Peyer's patch (tissue), 4 donors: Measurements from ENCODE around the gene RNF187. TPM values are rescaled to one million over a fixed set of nuclear protein-coding genes. Genes with fewer than 3 reads are reported as not detected.

Experiments used
- DNase-seq, 3 donors: peaks; one replicate each; pipeline ENCODE4 v3.0.0-alpha.2; 2017 to 2019
- H3K27ac ChIP-seq, 4 donors: fragments of 200-600 bp; sonication (generic); one replicate each; pipeline ENCODE4 v1.5.1; 2016 to 2019
- H3K27me3 ChIP-seq, 2 donors: fragments of 200-600 bp; sonication (generic); one replicate each; pipeline ENCODE4 v1.5.1; 2019
- H3K36me3 ChIP-seq, 3 donors: fragments of 200-600 bp; sonication (generic); one replicate each; pipeline ENCODE4 v1.5.1; 2016 to 2019
- H3K4me1 ChIP-seq, 4 donors: fragments of 200-600 bp; sonication (generic); one replicate each; pipeline ENCODE4 v1.5.1; 2016 to 2019
- H3K4me3 ChIP-seq, 4 donors: fragments of 200-600 bp; sonication (generic); 1 replicate in 3 of 4; 2 replicates in 1 of 4; pipeline ENCODE4 v1.5.1; 2016 to 2019; ENCODE audit warnings: mild to moderate bottlenecking in 1 of 4
- H3K9me3 ChIP-seq, 4 donors: fragments of 200-600 bp; sonication (generic); one replicate each; pipeline ENCODE4 v1.5.1; 2016 to 2019; ENCODE audit warnings: mild to moderate bottlenecking in 1 of 4
- CTCF ChIP-seq, 6 experiments: fragments of 450-650 bp in 4 of 6; fragments of 200-600 bp in 2 of 6; sonication (generic) in 1 of 6; IDR thresholded peaks; one replicate each; pipeline ENCODE4 v1.5.1; 2017 to 2019; ENCODE audit warnings: antibody characterized with exemption in 6 of 6, mild to moderate bottlenecking in 3 of 6, moderate library complexity in 1 of 6
- POLR2A ChIP-seq, 2 donors: fragments of 450-650 bp; IDR thresholded peaks; one replicate each; pipeline ENCODE4 v1.5.1; 2017; ENCODE audit warnings: antibody characterized with exemption in 2 of 2, mild to moderate bottlenecking in 2 of 2, moderate library complexity in 2 of 2
- total RNA-seq, 4 donors: library from RNA; depleted of rRNA; stranded (reverse); fragments of >200 nt; gene quantifications; one replicate each; pipeline ENCODE4 v1.1.0, GENCODE V29; 2016

The RNF187 gene
- total RNA-seq, 4 donors from 2014 or later: 28.9 to 38.9 (median 37.3) TPM

- Histone ChIP-seq H3K9me3 (no peaks in the 10 kb centered on the region), H3K4me1 (peaks cover 0 to 5% (median 0%) of the 10 kb centered on the region in 4 donors), H3K36me3 (peaks cover 0 to 45% (median 0%) of the 10 kb centered on the region in 3 donors), H3K27me3 (no peaks in the 10 kb centered on the region), H3K4me3 (no peak overlapping the region), H3K27ac (no peak overlapping the region)
- TF ChIP-seq POLR2A (IDR thresholded peaks at IDR 0.05) (no peak), CTCF (IDR thresholded peaks at IDR 0.05) (no peak)
- DNase-seq: no peak
Measured at GRCh38 chr1:228494970-228495853, 8.0 kb downstream of the RNF187 start.

GRCh38 chr1:228496084-228496483 lies 8.9 kb downstream of the RNF187 start:
- H3K4me1 ChIP-seq: peaks cover 0 to 7% (median 3%) of the 10 kb centered on the region in 4 donors
- H3K27me3 ChIP-seq: no peaks in the 10 kb centered on the region
- no peak overlapping the region for H3K4me3 ChIP-seq
- H3K36me3 ChIP-seq: peaks cover 0 to 38% (median 0%) of the 10 kb centered on the region in 3 donors
- TF ChIP-seq POLR2A (IDR thresholded peaks at IDR 0.05) (no peak), CTCF (IDR thresholded peaks at IDR 0.05) (no peak)
- no peaks in the 10 kb centered on the region for H3K9me3 ChIP-seq
- DNase-seq: no peak
- H3K27ac ChIP-seq: no peak overlapping the region

GRCh38 chr1:228496494-228496893 lies 9.3 kb downstream of the RNF187 start:
- no peak overlapping the region for H3K27ac ChIP-seq
- no peaks in the 10 kb centered on the region for H3K27me3 ChIP-seq
- no peak for DNase-seq
- H3K36me3 ChIP-seq: peaks cover 0 to 38% (median 0%) of the 10 kb centered on the region in 3 donors
- H3K4me3 ChIP-seq: no peak overlapping the region
- H3K4me1 ChIP-seq: peaks cover 0 to 11% (median 3%) of the 10 kb centered on the region in 4 donors
- no peaks in the 10 kb centered on the region for H3K9me3 ChIP-seq
- TF ChIP-seq POLR2A (IDR thresholded peaks at IDR 0.05): no peak
- TF ChIP-seq CTCF (IDR thresholded peaks at IDR 0.05): no peak

GRCh38 chr1:228497206-228497605 lies 10.0 kb downstream of the RNF187 start:
- H3K4me3 ChIP-seq: no peak overlapping the region
- no peak overlapping the region for H3K27ac ChIP-seq
- H3K4me1 ChIP-seq: peaks cover 0 to 12% (median 3%) of the 10 kb centered on the region in 4 donors
- H3K9me3 ChIP-seq: no peaks in the 10 kb centered on the region
- DNase-seq: no peak
- H3K27me3 ChIP-seq: no peaks in the 10 kb centered on the region
- no peak for TF ChIP-seq POLR2A (IDR thresholded peaks at IDR 0.05)
- no peak for TF ChIP-seq CTCF (IDR thresholded peaks at IDR 0.05)
- peaks cover 0 to 38% (median 0%) of the 10 kb centered on the region in 3 donors for H3K36me3 ChIP-seq

GRCh38 chr1:228497817-228498216 lies 10.6 kb downstream of the RNF187 start:
- H3K9me3 ChIP-seq: no peaks in the 10 kb centered on the region
- H3K36me3 ChIP-seq: peaks cover 0 to 35% (median 0%) of the 10 kb centered on the region in 3 donors
- no peak for DNase-seq
- H3K27me3 ChIP-seq: no peaks in the 10 kb centered on the region
- H3K4me1 ChIP-seq: peaks cover 0 to 12% (median 3%) of the 10 kb centered on the region in 4 donors
- no peak overlapping the region for H3K4me3 ChIP-seq
- H3K27ac ChIP-seq: no peak overlapping the region
- no peak for TF ChIP-seq POLR2A (IDR thresholded peaks at IDR 0.05)
- TF ChIP-seq CTCF (IDR thresholded peaks at IDR 0.05): no peak
